A673 (cell line): ENCODE data around the gene ANO3.
"Not testable (repeated sequence)": the region's sequence is repeated elsewhere in the genome, so short reads cannot be mapped to it uniquely, and the experiment has no call there.

Source experiments
- EZH2 ChIP-seq: fragments of 200-600 bp; sonication (generic); IDR thresholded peaks from 2 replicates; pipeline ENCODE4 v1.6.1; 2017; ENCODE audit warnings: borderline replicate concordance, low read depth, mild to moderate bottlenecking, mixed read lengths, antibody characterized with exemption, low read length; ENCODE audit not compliant: poor library complexity, severe bottlenecking
- TF ChIP-seq, protein P1 (sequence below): fragments of 300-800, 200-600 bp; sonication (generic); conservative IDR thresholded peaks from 2 replicates; pipeline ENCODE4 v1.5.1; 2017; ENCODE audit warnings: low read depth, mild to moderate bottlenecking, antibody characterized with exemption, low read length, moderate library complexity, mixed read lengths

DNA sequence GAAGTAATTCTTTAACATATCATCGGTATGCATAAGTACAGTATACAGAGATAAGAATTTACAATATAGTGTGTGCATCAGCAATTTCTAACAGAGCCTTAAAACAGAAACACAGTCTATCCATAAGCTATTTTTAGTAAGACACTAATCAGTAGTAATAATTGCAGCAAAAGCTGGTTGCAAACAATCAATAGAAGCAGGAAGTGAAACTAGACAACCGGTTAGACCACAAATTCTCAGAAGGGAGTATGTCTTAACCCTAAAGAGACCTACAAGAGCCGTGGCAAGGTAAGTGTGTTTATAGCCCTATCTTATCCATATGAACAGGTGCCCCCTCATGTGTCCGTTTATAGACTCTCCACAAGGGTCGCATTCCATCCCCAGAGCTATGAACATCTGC, 15.6 kb upstream of the ANO3 start:
- TF ChIP-seq, protein P1, sequence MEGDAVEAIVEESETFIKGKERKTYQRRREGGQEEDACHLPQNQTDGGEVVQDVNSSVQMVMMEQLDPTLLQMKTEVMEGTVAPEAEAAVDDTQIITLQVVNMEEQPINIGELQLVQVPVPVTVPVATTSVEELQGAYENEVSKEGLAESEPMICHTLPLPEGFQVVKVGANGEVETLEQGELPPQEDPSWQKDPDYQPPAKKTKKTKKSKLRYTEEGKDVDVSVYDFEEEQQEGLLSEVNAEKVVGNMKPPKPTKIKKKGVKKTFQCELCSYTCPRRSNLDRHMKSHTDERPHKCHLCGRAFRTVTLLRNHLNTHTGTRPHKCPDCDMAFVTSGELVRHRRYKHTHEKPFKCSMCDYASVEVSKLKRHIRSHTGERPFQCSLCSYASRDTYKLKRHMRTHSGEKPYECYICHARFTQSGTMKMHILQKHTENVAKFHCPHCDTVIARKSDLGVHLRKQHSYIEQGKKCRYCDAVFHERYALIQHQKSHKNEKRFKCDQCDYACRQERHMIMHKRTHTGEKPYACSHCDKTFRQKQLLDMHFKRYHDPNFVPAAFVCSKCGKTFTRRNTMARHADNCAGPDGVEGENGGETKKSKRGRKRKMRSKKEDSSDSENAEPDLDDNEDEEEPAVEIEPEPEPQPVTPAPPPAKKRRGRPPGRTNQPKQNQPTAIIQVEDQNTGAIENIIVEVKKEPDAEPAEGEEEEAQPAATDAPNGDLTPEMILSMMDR: not testable (repeated sequence)
- not testable (repeated sequence) for TF ChIP-seq EZH2
